MCF 10A (cell line): Measurements from ENCODE around the gene PPP3CA. TPM values are rescaled to one million over a fixed set of nuclear protein-coding genes. Genes with fewer than 3 reads are reported as not detected.
"Not testable (repeated sequence)": the region's sequence is repeated elsewhere in the genome, so short reads cannot be mapped to it uniquely, and the experiment has no call there.

Experiments
- BruUV-seq: library from RNA; stranded (reverse); fragments of 400-500 nt; replicated peaks from 2 replicates; lab custom pipeline; 2021; lab: Mats Ljungman, UMichigan
- CTCF ChIA-PET: fragments of 300-600 bp; sonication (Branson Sonifier 250); formaldehyde crosslinking; extraction: SDS; loops from one replicate; lab custom pipeline; 2021; ENCODE audit warnings: antibody characterized with exemption, inconsistent platforms; lab: Yijun Ruan, JAX
- POLR2A ChIA-PET: fragments of 300-600, 350-650 bp; sonication (Branson Sonifier 250); formaldehyde crosslinking; extraction: SDS; loops from one replicate; lab custom pipeline; 2020; ENCODE audit warnings: antibody characterized with exemption, inconsistent platforms; lab: Yijun Ruan, JAX
- DNase-seq: peaks from one replicate; pipeline ENCODE4 v3.0.0-alpha.2; 2018; ENCODE audit not compliant: unreplicated experiment
- H3K27ac Mint-ChIP-seq: one replicate; pipeline ENCODE4 v1.8.0; 2022; ENCODE audit warnings: mild to moderate bottlenecking, low read depth, mixed read lengths; ENCODE audit not compliant: unreplicated experiment
- H3K27me3 Mint-ChIP-seq: one replicate; pipeline ENCODE4 v1.8.0; 2022; ENCODE audit warnings: mixed read lengths; ENCODE audit not compliant: insufficient read depth, unreplicated experiment
- H3K36me3 Mint-ChIP-seq: one replicate; pipeline ENCODE4 v1.8.0; 2022; ENCODE audit warnings: mild to moderate bottlenecking, moderate library complexity, mixed read lengths; ENCODE audit not compliant: insufficient read depth, unreplicated experiment
- H3K4me1 Mint-ChIP-seq: one replicate; pipeline ENCODE4 v1.8.0; 2022; ENCODE audit warnings: mixed read lengths; ENCODE audit not compliant: insufficient read depth, unreplicated experiment
- H3K4me3 Mint-ChIP-seq: one replicate; pipeline ENCODE4 v1.8.0; 2022; ENCODE audit warnings: mild to moderate bottlenecking, moderate library complexity, mixed read lengths; ENCODE audit not compliant: unreplicated experiment
- H3K9me3 Mint-ChIP-seq: one replicate; pipeline ENCODE4 v1.8.0; 2022; ENCODE audit warnings: mixed read lengths; ENCODE audit not compliant: unreplicated experiment
- intact Hi-C: fragments of 100-400 bp; cut with micrococcal nuclease; formaldehyde crosslinking; loops from 2 replicates; pipeline ENCODE4 v1.14.1; 2022
- total RNA-seq: library from RNA; stranded (reverse); gene quantifications from 2 replicates; pipeline ENCODE4 v1.2.3, GENCODE V29; 2022
- TF ChIP-seq, protein P1 (sequence below): fragments of 200-600 bp; IDR thresholded peaks from one replicate; pipeline ENCODE4 v1.8.0; 2022; ENCODE audit warnings: antibody characterized with exemption, mild to moderate bottlenecking; ENCODE audit not compliant: unreplicated experiment

Gene PPP3CA
- total RNA-seq, 1 experiment from 2014 or later = 73.0 TPM

- H3K36me3 Mint-ChIP-seq = no peaks in the 10 kb centered on the region
- BruUV-seq = no TSS peak
- ChIA-PET CTCF (no interaction called here), POLR2A (no interaction called here)
- no peak overlapping the region for H3K27ac Mint-ChIP-seq
- no peak for DNase-seq
- intact Hi-C loops = no loop called here
- no peak overlapping the region for H3K4me3 Mint-ChIP-seq
- TF ChIP-seq, protein P1, sequence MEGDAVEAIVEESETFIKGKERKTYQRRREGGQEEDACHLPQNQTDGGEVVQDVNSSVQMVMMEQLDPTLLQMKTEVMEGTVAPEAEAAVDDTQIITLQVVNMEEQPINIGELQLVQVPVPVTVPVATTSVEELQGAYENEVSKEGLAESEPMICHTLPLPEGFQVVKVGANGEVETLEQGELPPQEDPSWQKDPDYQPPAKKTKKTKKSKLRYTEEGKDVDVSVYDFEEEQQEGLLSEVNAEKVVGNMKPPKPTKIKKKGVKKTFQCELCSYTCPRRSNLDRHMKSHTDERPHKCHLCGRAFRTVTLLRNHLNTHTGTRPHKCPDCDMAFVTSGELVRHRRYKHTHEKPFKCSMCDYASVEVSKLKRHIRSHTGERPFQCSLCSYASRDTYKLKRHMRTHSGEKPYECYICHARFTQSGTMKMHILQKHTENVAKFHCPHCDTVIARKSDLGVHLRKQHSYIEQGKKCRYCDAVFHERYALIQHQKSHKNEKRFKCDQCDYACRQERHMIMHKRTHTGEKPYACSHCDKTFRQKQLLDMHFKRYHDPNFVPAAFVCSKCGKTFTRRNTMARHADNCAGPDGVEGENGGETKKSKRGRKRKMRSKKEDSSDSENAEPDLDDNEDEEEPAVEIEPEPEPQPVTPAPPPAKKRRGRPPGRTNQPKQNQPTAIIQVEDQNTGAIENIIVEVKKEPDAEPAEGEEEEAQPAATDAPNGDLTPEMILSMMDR = no peak
- peaks cover 5% of the 10 kb centered on the region for H3K4me1 Mint-ChIP-seq
- no peaks in the 10 kb centered on the region for H3K9me3 Mint-ChIP-seq
- no peaks in the 10 kb centered on the region for H3K27me3 Mint-ChIP-seq
Measured at GRCh38 chr4:100995671-100996070, 351.7 kb downstream of the PPP3CA start.

GRCh38 chr4:100995002-100995401 is 352.3 kb downstream of the PPP3CA start:
- not testable (repeated sequence) for H3K27ac Mint-ChIP-seq

GRCh38 chr4:100991332-100992069 is 355.8 kb downstream of the PPP3CA start:
- DNase-seq, H3K4me1 Mint-ChIP-seq, H3K27ac Mint-ChIP-seq, H3K9me3 Mint-ChIP-seq, H3K36me3 Mint-ChIP-seq, intact Hi-C loops, BruUV-seq, H3K27me3 Mint-ChIP-seq, H3K4me3 Mint-ChIP-seq: not testable (repeated sequence)
- CTCF ChIA-PET = interaction anchor here (0.6 kb wide), 1 partner anchor 438 kb away, joined by 3 read pairs; no protein-coding TSS in a partner anchor
- POLR2A ChIA-PET = interaction anchor here (0.7 kb wide), 1 partner anchor 36 kb away, joined by 4 read pairs; no protein-coding TSS in a partner anchor

More at GRCh38 chr4:100995002-100995401, 352.3 kb downstream of the PPP3CA start:
- BruUV-seq, H3K4me3 Mint-ChIP-seq, POLR2A ChIA-PET, CTCF ChIA-PET, DNase-seq, H3K36me3 Mint-ChIP-seq, H3K27me3 Mint-ChIP-seq, H3K4me1 Mint-ChIP-seq, intact Hi-C loops, H3K9me3 Mint-ChIP-seq: not testable (repeated sequence)

DNA sequence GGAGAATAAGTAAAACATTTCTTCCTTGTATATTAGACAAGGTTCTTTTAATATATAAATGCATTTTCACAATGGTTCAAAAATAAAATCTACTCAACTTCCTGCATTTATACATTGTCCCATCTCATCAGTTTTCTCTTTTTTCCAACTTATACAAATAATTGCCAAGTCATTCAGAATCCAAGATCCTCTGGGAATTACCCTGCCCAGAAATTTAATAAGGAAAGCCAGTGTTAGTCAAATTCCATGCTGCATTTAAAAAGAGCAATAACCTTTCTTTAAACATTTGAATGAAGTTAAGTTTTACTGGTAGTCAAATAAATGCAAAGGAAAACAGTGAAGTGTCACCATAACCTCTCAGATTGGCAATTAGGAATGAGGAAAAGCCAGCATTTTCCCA is 357.9 kb downstream of the PPP3CA start:
- Mint-ChIP-seq H3K27me3 (no peaks in the 10 kb centered on the region), H3K4me1 (peaks cover 11% of the 10 kb centered on the region), H3K36me3 (no peaks in the 10 kb centered on the region), H3K9me3 (no peaks in the 10 kb centered on the region), H3K4me3 (no peak overlapping the region), H3K27ac (no peak overlapping the region)
- no peak for DNase-seq
- TF ChIP-seq, protein P1 = no peak
- intact Hi-C loops = no loop called here
- BruUV-seq = no TSS peak
- CTCF ChIA-PET = no interaction called here
- POLR2A ChIA-PET = interaction anchor here (0.7 kb wide), 1 partner anchor 355 kb away, joined by 3 read pairs; no protein-coding TSS in a partner anchor

DNA sequence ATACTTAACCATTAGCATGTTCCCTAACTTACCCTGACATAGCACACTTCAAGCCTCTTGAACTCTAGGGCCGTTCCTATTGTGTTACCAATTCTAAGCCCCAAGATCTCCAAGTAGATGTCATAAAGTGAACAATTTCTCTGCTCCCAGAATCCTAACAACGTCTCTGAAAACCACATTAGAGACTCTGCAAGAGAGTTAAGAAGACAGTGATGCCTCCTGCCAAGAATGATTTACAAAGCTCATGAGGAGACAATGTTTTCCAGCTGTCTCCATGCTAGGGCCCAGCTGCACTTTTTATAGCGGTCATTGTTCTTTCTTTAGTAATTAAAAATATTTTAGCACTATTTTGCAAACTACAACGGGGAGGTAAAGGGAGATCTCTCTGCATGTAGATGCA is 358.4 kb downstream of the PPP3CA start:
- peaks cover 11% of the 10 kb centered on the region for H3K4me1 Mint-ChIP-seq
- no peak overlapping the region for H3K4me3 Mint-ChIP-seq
- no peak for DNase-seq
- no TSS peak for BruUV-seq
- H3K27me3 Mint-ChIP-seq = no peaks in the 10 kb centered on the region
- intact Hi-C loops = no loop called here
- H3K27ac Mint-ChIP-seq = no peak overlapping the region
- no peaks in the 10 kb centered on the region for H3K9me3 Mint-ChIP-seq
- POLR2A ChIA-PET = interaction anchor here (0.7 kb wide), 1 partner anchor 356 kb away, joined by 3 read pairs; no protein-coding TSS in a partner anchor
- TF ChIP-seq, protein P1 = no peak
- CTCF ChIA-PET = no interaction called here
- H3K36me3 Mint-ChIP-seq = no peaks in the 10 kb centered on the region
